Lung (tissue), 12 donors: Measurements from ENCODE around the gene PLCD1. TPM values are rescaled to one million over a fixed set of nuclear protein-coding genes. Genes with fewer than 3 reads are reported as not detected.

ENCODE experiments used
- ATAC-seq: fragments of 200-7000 bp; cut with Tn5 transposase; one replicate; pipeline ENCODE4 v1.9.1; 2020; ENCODE audit warnings: moderate number of reproducible peaks; ENCODE audit not compliant: insufficient read depth, low FRiP score
- DNase-seq, 3 donors: peaks; one replicate each; pipeline ENCODE4 v3.0.0-alpha.2; 2013 to 2017
- H3K27ac ChIP-seq, 2 donors: one replicate each; pipeline ENCODE4 v1.5.1; 2013; ENCODE audit warnings: mild to moderate bottlenecking in 2 of 2, moderate library complexity in 2 of 2, control low read depth in 1 of 2, inconsistent platforms in 1 of 2, low read depth in 1 of 2, low read length in 1 of 2
- H3K27me3 ChIP-seq, 3 donors: one replicate each; pipeline ENCODE4 v1.5.1; 2013; ENCODE audit warnings: low read length in 2 of 3; ENCODE audit not compliant: control insufficient read depth in 3 of 3, insufficient read depth in 3 of 3
- H3K36me3 ChIP-seq, 4 donors: one replicate each; pipeline ENCODE4 v1.5.1; 2013; ENCODE audit warnings: low read length in 4 of 4, mild to moderate bottlenecking in 1 of 4, moderate library complexity in 1 of 4; ENCODE audit not compliant: control insufficient read depth in 4 of 4, insufficient read depth in 4 of 4
- H3K4me1 ChIP-seq, 5 donors: one replicate each; pipeline ENCODE4 v1.5.1; 2013; ENCODE audit warnings: low read length in 5 of 5, mild to moderate bottlenecking in 2 of 5, moderate library complexity in 1 of 5; ENCODE audit not compliant: control insufficient read depth in 5 of 5, insufficient read depth in 5 of 5
- H3K4me3 ChIP-seq: one replicate; pipeline ENCODE4 v1.5.1; 2013; ENCODE audit warnings: mild to moderate bottlenecking, control low read depth, moderate library complexity
- H3K9ac ChIP-seq, 2 donors: one replicate each; pipeline ENCODE4 v1.5.1; 2013; ENCODE audit warnings: low read length in 2 of 2, control low read depth in 1 of 2; ENCODE audit not compliant: insufficient read depth in 1 of 2
- H3K9me3 ChIP-seq, 4 donors: one replicate each; pipeline ENCODE4 v1.5.1; 2013; ENCODE audit warnings: low read length in 3 of 4, mild to moderate bottlenecking in 1 of 4, moderate library complexity in 1 of 4; ENCODE audit not compliant: control insufficient read depth in 4 of 4, insufficient read depth in 3 of 4
- WGBS, 2 donors: extraction: QIAGEN DNeasy Blood & Tissue Kit; methylation state at CpG; one replicate each; pipeline ENCODE4 v1.1.7; 2013; 5-methylcytosine and 5-hydroxymethylcytosine counted together
- polyA plus RNA-seq, 2 donors: library from polyadenylated mRNA; stranded (reverse); fragments of 200-250 nt; gene quantifications; one replicate each; pipeline ENCODE4 v1.2.1, GENCODE V29; 2013
- total RNA-seq, 2 donors: library from RNA; depleted of rRNA in 1 of 2; stranded (reverse); fragments of >200 nt in 1 of 2; gene quantifications; one replicate each; pipeline ENCODE4 v1.2.1, GENCODE V29; 2014 to 2021
- TF ChIP-seq, protein P1 (sequence below): IDR thresholded peaks from 2 replicates; pipeline ENCODE4 v1.5.1; 2012; ENCODE audit warnings: mild to moderate bottlenecking; ENCODE audit errors: control extremely low read depth, extremely low read depth
- donor health status: control.
- donor health status: control.
- donor health status: Bipolar disorder and iron deficiency.
- donor health status: healthy.
- donor health status: DM: yes; HTN: yes; CAD: no.

PLCD1 gene
- total and polyA plus RNA-seq, 4 donors: 16.9 to 55.3 (median 21.3) TPM

GRCh38 chr3:38007754-38008090 lies 21.7 kb downstream of the PLCD1 start:
- TF ChIP-seq, protein P1, sequence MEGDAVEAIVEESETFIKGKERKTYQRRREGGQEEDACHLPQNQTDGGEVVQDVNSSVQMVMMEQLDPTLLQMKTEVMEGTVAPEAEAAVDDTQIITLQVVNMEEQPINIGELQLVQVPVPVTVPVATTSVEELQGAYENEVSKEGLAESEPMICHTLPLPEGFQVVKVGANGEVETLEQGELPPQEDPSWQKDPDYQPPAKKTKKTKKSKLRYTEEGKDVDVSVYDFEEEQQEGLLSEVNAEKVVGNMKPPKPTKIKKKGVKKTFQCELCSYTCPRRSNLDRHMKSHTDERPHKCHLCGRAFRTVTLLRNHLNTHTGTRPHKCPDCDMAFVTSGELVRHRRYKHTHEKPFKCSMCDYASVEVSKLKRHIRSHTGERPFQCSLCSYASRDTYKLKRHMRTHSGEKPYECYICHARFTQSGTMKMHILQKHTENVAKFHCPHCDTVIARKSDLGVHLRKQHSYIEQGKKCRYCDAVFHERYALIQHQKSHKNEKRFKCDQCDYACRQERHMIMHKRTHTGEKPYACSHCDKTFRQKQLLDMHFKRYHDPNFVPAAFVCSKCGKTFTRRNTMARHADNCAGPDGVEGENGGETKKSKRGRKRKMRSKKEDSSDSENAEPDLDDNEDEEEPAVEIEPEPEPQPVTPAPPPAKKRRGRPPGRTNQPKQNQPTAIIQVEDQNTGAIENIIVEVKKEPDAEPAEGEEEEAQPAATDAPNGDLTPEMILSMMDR: no peak
- Histone ChIP-seq H3K27ac (no peak overlapping the region), H3K9me3 (no peaks in the 10 kb centered on the region), H3K27me3 (no peaks in the 10 kb centered on the region), H3K4me1 (peaks cover 0 to 10% (median 3%) of the 10 kb centered on the region in 5 donors), H3K4me3 (no peak overlapping the region), H3K9ac (no peak overlapping the region), H3K36me3 (peaks cover 0 to 49% (median 26%) of the 10 kb centered on the region in 4 donors)
- 95 to 97% methylated on average over 7 of the region's 7 CpGs for WGBS, 2 donors
- DNase-seq: no peak
- ATAC-seq: no peak

DNA sequence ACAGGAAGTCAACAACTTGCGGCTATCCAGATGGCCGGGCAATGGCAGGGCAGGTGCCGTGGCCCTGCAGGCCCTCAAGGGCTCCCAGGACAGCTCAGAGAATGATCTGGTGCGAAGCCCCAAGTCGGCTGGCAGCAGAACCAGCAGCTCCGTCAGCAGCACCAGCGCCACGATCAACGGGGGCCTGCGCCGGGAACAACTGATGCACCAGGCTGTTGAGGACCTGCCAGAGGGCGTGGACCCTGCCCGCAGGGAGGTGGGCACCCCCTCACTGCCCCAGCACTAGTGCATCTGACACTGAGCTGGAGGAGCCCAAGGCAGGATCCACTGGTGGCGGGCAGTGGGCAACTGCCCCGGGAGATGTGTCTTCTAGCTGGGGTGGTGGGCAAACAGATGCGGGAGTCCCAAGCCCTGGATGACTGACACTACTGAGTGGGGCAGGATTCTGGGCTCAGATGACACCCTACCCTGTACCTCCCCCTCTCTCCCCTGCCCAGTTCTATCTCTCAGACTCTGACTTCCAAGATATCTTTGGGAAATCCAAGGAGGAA lies 22.9 kb downstream of the PLCD1 start:
- no peak overlapping the region for H3K4me3 ChIP-seq
- no peak overlapping the region for H3K9ac ChIP-seq
- WGBS, 2 donors: 91 to 95% methylated on average over 16 of the region's 16 CpGs
- peaks cover 0 to 10% (median 3%) of the 10 kb centered on the region in 5 donors for H3K4me1 ChIP-seq
- no peaks in the 10 kb centered on the region for H3K27me3 ChIP-seq
- TF ChIP-seq, protein P1: no peak
- H3K36me3 ChIP-seq: peaks cover 0 to 58% (median 35%) of the 10 kb centered on the region in 4 donors
- no peak overlapping the region for H3K27ac ChIP-seq
- DNase-seq (no peak), ATAC-seq (no peak)
- H3K9me3 ChIP-seq: no peaks in the 10 kb centered on the region

GRCh38 chr3:38006031-38006430 lies 23.4 kb downstream of the PLCD1 start:
- no peak for DNase-seq
- H3K27ac ChIP-seq: no peak overlapping the region
- peaks cover 0 to 58% (median 38%) of the 10 kb centered on the region in 4 donors for H3K36me3 ChIP-seq

More at GRCh38 chr3:38006031-38006430, 23.4 kb downstream of the PLCD1 start:
- Histone ChIP-seq H3K4me1 (peaks cover 0 to 10% (median 3%) of the 10 kb centered on the region in 5 donors), H3K9me3 (no peaks in the 10 kb centered on the region), H3K27me3 (no peaks in the 10 kb centered on the region), H3K9ac (no peak overlapping the region), H3K4me3 (no peak overlapping the region)
- no peak for ATAC-seq
- TF ChIP-seq, protein P1: no peak
- WGBS, 2 donors: 82 to 93% methylated on average over 5 of the region's 5 CpGs
